SU-DHL-6 (cell line): ENCODE results near the gene NR1I3.

Experiments
- EZH2phosphoT487 ChIP-seq: fragments of 200-600 bp; sonication (generic), shearing (Covaris generic); conservative IDR thresholded peaks from 2 replicates; pipeline ENCODE4 v1.6.1; 2018; ENCODE audit warnings: mild to moderate bottlenecking, antibody characterized with exemption, low read length, moderate library complexity, mixed read lengths
- TF ChIP-seq, protein P1 (sequence below): fragments of 200-600 bp; sonication (generic); IDR thresholded peaks from one replicate; pipeline ENCODE4 v1.5.1; 2017; ENCODE audit warnings: antibody characterized with exemption, mild to moderate bottlenecking, low read length, moderate library complexity; ENCODE audit not compliant: insufficient read depth, poor library complexity, severe bottlenecking

DNA sequence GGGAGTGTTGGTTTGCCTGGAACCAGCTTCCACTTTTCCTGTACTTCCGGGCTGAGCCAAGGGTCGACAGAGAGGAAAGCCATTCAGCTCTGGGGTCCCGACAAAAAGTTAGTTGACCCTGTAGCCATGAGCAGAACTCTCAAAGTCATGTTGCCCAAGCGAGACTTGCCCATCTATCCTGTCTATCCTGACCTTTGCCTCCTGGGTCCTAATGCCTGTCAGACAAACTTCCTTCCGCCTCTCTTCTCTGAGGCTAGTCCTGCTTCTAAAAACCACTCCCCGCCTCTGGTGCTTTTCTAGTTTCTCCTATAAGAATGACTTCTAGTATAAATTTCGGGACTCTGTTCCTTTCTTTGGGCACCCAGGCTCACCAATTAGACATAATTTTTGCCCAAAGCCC is 12.8 kb upstream of the NR1I3 start:
- no peak for TF ChIP-seq EZH2phosphoT487
- TF ChIP-seq, protein P1, sequence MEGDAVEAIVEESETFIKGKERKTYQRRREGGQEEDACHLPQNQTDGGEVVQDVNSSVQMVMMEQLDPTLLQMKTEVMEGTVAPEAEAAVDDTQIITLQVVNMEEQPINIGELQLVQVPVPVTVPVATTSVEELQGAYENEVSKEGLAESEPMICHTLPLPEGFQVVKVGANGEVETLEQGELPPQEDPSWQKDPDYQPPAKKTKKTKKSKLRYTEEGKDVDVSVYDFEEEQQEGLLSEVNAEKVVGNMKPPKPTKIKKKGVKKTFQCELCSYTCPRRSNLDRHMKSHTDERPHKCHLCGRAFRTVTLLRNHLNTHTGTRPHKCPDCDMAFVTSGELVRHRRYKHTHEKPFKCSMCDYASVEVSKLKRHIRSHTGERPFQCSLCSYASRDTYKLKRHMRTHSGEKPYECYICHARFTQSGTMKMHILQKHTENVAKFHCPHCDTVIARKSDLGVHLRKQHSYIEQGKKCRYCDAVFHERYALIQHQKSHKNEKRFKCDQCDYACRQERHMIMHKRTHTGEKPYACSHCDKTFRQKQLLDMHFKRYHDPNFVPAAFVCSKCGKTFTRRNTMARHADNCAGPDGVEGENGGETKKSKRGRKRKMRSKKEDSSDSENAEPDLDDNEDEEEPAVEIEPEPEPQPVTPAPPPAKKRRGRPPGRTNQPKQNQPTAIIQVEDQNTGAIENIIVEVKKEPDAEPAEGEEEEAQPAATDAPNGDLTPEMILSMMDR = no peak
